ENCODE data around the gene DNAJC11. TPM values are rescaled to one million over a fixed set of nuclear protein-coding genes. Genes with fewer than 3 reads are reported as not detected.

The DNAJC11 gene
- total and polyA plus RNA-seq, 2 donors from 2014 or later, result 44.6 to 49.8 TPM

DNA sequence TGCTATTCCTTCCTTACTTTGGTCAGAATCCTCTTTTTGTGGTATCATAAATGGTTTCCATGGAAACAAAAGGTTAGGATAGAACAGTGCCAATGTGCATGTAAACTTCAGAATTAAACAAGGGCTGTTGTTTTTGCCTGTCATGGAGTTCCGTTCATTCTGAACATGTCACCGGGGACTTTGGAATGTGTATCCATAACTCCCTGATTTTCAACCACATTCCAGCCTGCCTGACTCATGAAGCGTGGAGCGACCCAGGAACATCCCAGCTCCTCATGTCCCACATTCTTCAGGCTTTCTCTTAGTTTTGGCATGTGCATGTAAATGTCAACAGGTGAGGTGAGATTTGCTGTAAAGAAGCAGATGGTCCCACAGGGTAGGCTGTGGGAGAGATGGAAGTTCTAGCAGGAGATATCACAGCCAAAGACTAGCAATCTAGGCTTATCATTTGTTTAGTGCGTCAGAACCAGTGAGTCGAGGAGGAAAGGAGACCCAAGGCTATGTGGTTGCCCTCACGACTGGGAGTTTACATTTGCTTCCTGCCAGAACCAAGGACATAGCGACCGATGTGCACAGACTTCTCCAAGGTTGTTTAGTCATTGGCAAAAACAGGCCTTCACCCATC is 23.0 kb upstream of the DNAJC11 start:
- DNase-seq, result peak in 3 of 5 donors; percentile 46 to 77 (median 63)
- no peaks in the 10 kb centered on the region for H3K36me3 ChIP-seq (ENCODE audit: control insufficient read depth in 2 of 3, insufficient read depth in 3 of 3, low read length in 3 of 3)
- H3K9ac ChIP-seq (ENCODE audit: low read length in 3 of 3), result no peak overlapping the region
- H3K27ac ChIP-seq (ENCODE audit: low read depth in 2 of 2, low read length in 2 of 2), result no peak overlapping the region
- H3K4me1 ChIP-seq (ENCODE audit: control insufficient read depth in 2 of 3, insufficient read depth in 2 of 3, low read depth in 1 of 3, low read length in 3 of 3), result peaks cover 0 to 4% (median 0%) of the 10 kb centered on the region in 3 donors
- no peak overlapping the region for H3K4me3 ChIP-seq (ENCODE audit: low read length in 3 of 3)
- no peaks in the 10 kb centered on the region for H3K9me3 ChIP-seq (ENCODE audit: control insufficient read depth in 2 of 3, insufficient read depth in 1 of 3, low read length in 3 of 3)
- no peak for FAIRE-seq
- H3K27me3 ChIP-seq (ENCODE audit: control insufficient read depth, insufficient read depth, low read length), result no peaks in the 10 kb centered on the region
- TF ChIP-seq, protein P1, sequence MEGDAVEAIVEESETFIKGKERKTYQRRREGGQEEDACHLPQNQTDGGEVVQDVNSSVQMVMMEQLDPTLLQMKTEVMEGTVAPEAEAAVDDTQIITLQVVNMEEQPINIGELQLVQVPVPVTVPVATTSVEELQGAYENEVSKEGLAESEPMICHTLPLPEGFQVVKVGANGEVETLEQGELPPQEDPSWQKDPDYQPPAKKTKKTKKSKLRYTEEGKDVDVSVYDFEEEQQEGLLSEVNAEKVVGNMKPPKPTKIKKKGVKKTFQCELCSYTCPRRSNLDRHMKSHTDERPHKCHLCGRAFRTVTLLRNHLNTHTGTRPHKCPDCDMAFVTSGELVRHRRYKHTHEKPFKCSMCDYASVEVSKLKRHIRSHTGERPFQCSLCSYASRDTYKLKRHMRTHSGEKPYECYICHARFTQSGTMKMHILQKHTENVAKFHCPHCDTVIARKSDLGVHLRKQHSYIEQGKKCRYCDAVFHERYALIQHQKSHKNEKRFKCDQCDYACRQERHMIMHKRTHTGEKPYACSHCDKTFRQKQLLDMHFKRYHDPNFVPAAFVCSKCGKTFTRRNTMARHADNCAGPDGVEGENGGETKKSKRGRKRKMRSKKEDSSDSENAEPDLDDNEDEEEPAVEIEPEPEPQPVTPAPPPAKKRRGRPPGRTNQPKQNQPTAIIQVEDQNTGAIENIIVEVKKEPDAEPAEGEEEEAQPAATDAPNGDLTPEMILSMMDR (IDR thresholded peaks at IDR 0.05; ENCODE audit: borderline replicate concordance, extremely low read depth, insufficient read depth), result no peak
- intact Hi-C loops (cut with DNase I), result no loop called here

DNA sequence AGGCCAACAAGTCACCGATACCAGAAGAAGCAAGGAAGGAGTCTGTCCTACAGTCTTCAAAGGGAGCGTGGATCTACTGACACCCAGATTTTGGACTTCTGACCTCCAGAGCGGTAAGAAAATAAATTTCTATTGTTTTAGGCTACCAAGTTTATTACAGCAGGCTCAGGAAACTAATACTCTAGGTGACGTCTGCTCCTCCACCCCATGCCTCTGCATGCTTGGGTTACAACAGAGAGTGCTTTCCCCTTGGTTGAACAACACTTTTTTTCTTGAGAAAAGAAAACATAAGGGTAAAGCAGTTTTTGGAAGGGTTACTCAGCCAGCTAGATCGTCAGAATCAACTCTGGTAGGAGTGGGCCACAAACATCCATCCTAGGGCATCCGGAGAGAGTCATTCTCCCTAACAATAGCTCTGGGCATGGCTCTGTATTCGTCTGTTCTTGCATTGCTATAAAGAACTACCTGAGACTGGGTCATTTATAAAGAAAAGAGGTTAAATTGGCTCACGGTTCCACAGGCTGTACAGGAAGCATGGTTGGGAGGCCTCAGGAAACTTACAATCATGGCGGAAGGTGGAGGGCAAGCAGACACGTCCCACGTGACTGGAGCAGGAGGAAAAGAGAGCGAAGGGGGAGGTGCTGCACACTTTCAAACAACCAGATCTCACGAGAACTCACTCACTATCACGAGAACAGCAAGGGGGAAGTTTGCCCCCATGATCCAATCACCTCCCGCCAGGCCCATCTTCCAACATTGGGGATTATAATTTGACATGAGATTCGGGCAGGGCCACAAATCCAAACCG is 22.2 kb upstream of the DNAJC11 start:
- H3K27me3 ChIP-seq (ENCODE audit: control insufficient read depth, insufficient read depth, low read length), result no peaks in the 10 kb centered on the region
- FAIRE-seq (no peak), DNase-seq (peak in 3 of 5 donors; percentile 63 to 81 (median 74))
- peaks cover 0 to 4% (median 0%) of the 10 kb centered on the region in 3 donors for H3K4me1 ChIP-seq (ENCODE audit: control insufficient read depth in 2 of 3, insufficient read depth in 2 of 3, low read depth in 1 of 3, low read length in 3 of 3)
- no peak overlapping the region for H3K9ac ChIP-seq (ENCODE audit: low read length in 3 of 3)
- intact Hi-C loops (cut with DNase I), result no loop called here
- TF ChIP-seq, protein P1 (IDR thresholded peaks at IDR 0.05; ENCODE audit: borderline replicate concordance, extremely low read depth, insufficient read depth), result no peak
- no peak overlapping the region for H3K4me3 ChIP-seq (ENCODE audit: low read length in 3 of 3)
- H3K27ac ChIP-seq (ENCODE audit: low read depth in 2 of 2, low read length in 2 of 2), result no peak overlapping the region
- H3K36me3 ChIP-seq (ENCODE audit: control insufficient read depth in 2 of 3, insufficient read depth in 3 of 3, low read length in 3 of 3), result no peaks in the 10 kb centered on the region
- H3K9me3 ChIP-seq (ENCODE audit: control insufficient read depth in 2 of 3, insufficient read depth in 1 of 3, low read length in 3 of 3), result no peaks in the 10 kb centered on the region

DNA sequence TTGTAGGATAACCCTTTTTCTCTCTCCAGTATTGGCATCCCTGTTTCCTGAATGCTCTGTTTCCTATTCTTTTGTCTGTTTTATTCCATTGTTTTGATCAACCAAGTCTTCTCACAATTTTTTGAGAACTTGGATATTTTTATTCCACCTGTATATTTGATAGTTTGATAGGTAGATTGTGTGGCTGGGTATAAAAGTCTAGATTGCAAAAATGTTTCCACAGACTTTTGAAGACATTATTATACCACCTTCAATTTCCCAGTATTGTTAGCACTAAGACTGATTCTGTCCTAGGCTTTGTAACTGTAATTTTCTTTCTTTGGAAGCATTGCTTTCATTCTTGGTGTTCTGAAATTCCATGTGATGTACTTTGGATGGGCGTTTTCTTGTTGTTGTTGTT is 9.6 kb upstream of the DNAJC11 start:
- intact Hi-C loops (cut with DNase I), result no loop called here
- Histone ChIP-seq H3K36me3 (ENCODE audit: control insufficient read depth in 2 of 3, insufficient read depth in 3 of 3, low read length in 3 of 3) (no peaks in the 10 kb centered on the region), H3K4me3 (ENCODE audit: low read length in 3 of 3) (no peak overlapping the region), H3K27me3 (ENCODE audit: control insufficient read depth, insufficient read depth, low read length) (no peaks in the 10 kb centered on the region), H3K4me1 (ENCODE audit: control insufficient read depth in 2 of 3, insufficient read depth in 2 of 3, low read depth in 1 of 3, low read length in 3 of 3) (no peaks in the 10 kb centered on the region), H3K9ac (ENCODE audit: low read length in 3 of 3) (no peak overlapping the region), H3K27ac (ENCODE audit: low read depth in 2 of 2, low read length in 2 of 2) (no peak overlapping the region), H3K9me3 (ENCODE audit: control insufficient read depth in 2 of 3, insufficient read depth in 1 of 3, low read length in 3 of 3) (no peaks in the 10 kb centered on the region)
- no peak for FAIRE-seq
- DNase-seq, result no peak
- TF ChIP-seq, protein P1 (IDR thresholded peaks at IDR 0.05; ENCODE audit: borderline replicate concordance, extremely low read depth, insufficient read depth), result no peak
